SU-DHL-6 (cell line): ENCODE measurements around the gene RNF152.

ENCODE experiments used
- CTCF ChIP-seq: fragments of 200-600 bp; sonication (generic); IDR thresholded peaks from one replicate; pipeline ENCODE4 v1.5.1; 2017; ENCODE audit warnings: antibody characterized with exemption, mild to moderate bottlenecking, low read length, moderate library complexity; ENCODE audit not compliant: insufficient read depth, poor library complexity, severe bottlenecking
- EZH2phosphoT487 ChIP-seq: fragments of 200-600 bp; sonication (generic), shearing (Covaris generic); conservative IDR thresholded peaks from 2 replicates; pipeline ENCODE4 v1.6.1; 2018; ENCODE audit warnings: mild to moderate bottlenecking, antibody characterized with exemption, low read length, moderate library complexity, mixed read lengths

GRCh38 chr18:61791031-61791430 lies 101.8 kb downstream of the RNF152 start:
- TF ChIP-seq CTCF (no peak), EZH2phosphoT487 (no peak)
